Astrocyte (in vitro differentiated cells and primary cell): ENCODE measurements around the gene ICOSLG. TPM values are rescaled to one million over a fixed set of nuclear protein-coding genes. Genes with fewer than 3 reads are reported as not detected.
"Not testable (repeated sequence)": the region's sequence is repeated elsewhere in the genome, so short reads cannot be mapped to it uniquely, and the experiment has no call there.

ENCODE experiments used
- DNase-seq: peaks from one replicate; pipeline ENCODE4 v3.0.0-alpha.2; 2010; ENCODE audit warnings: low read depth
- FAIRE-seq: peaks from 2 replicates; lab custom pipeline; 2011; peaks lifted over from hg19 to GRCh38; lab: Jason Lieb, UNC
- H2AFZ ChIP-seq: 2 replicates; pipeline ENCODE4 v1.6.0; 2012; ENCODE audit warnings: low read depth, low read length, inconsistent platforms
- H3K27ac ChIP-seq: 2 replicates; pipeline ENCODE4 v1.5.1; 2011; ENCODE audit warnings: low read depth, low read length, inconsistent platforms
- H3K27me3 ChIP-seq: 2 replicates; pipeline ENCODE4 v1.6.0; 2011; ENCODE audit warnings: low read length, inconsistent platforms; ENCODE audit not compliant: insufficient read depth
- H3K36me3 ChIP-seq: 2 replicates; pipeline ENCODE4 v1.5.1; 2011; ENCODE audit warnings: low read length, inconsistent platforms; ENCODE audit not compliant: insufficient read depth
- H3K4me1 ChIP-seq: 2 replicates; pipeline ENCODE4 v1.5.1; 2011; ENCODE audit warnings: low read length, inconsistent platforms; ENCODE audit not compliant: insufficient read depth
- H3K4me2 ChIP-seq: 2 replicates; pipeline ENCODE4 v1.6.0; 2012; ENCODE audit warnings: low read length, inconsistent platforms
- H3K4me3 ChIP-seq: 2 replicates; pipeline ENCODE4 v1.5.1; 2011; ENCODE audit warnings: low read depth, mild to moderate bottlenecking, low read length, inconsistent platforms; ENCODE audit not compliant: insufficient read depth
- H3K79me2 ChIP-seq: 2 replicates; pipeline ENCODE4 v1.6.0; 2012; ENCODE audit warnings: mild to moderate bottlenecking, low read length, inconsistent platforms; ENCODE audit not compliant: insufficient read depth
- H3K9ac ChIP-seq: 2 replicates; pipeline ENCODE4 v1.6.0; 2012; ENCODE audit warnings: mild to moderate bottlenecking, low read length, inconsistent platforms
- H3K9me3 ChIP-seq: 2 replicates; pipeline ENCODE4 v1.5.1; 2012; ENCODE audit warnings: low read depth, mild to moderate bottlenecking, low read length, inconsistent platforms; ENCODE audit not compliant: insufficient read depth
- H4K20me1 ChIP-seq: 2 replicates; pipeline ENCODE4 v1.6.0; 2012; ENCODE audit warnings: low read length, inconsistent platforms; ENCODE audit not compliant: insufficient read depth
- H3K27ac Mint-ChIP-seq: one replicate; pipeline ENCODE4 v1.8.0; 2021; ENCODE audit warnings: mild to moderate bottlenecking, mixed read lengths; ENCODE audit not compliant: unreplicated experiment
- H3K27me3 Mint-ChIP-seq: one replicate; pipeline ENCODE4 v1.8.0; 2021; ENCODE audit warnings: low read depth, mixed read lengths; ENCODE audit not compliant: unreplicated experiment
- H3K36me3 Mint-ChIP-seq: one replicate; pipeline ENCODE4 v1.8.0; 2021; ENCODE audit warnings: low read depth, mixed read lengths; ENCODE audit not compliant: unreplicated experiment
- H3K4me1 Mint-ChIP-seq: one replicate; pipeline ENCODE4 v1.8.0; 2021; ENCODE audit warnings: low read depth, mixed read lengths; ENCODE audit not compliant: unreplicated experiment
- H3K4me3 Mint-ChIP-seq: one replicate; pipeline ENCODE4 v1.8.0; 2021; ENCODE audit warnings: mild to moderate bottlenecking, moderate library complexity, mixed read lengths; ENCODE audit not compliant: unreplicated experiment
- H3K9me3 Mint-ChIP-seq: one replicate; pipeline ENCODE4 v1.8.0; 2021; ENCODE audit warnings: mild to moderate bottlenecking, mixed read lengths; ENCODE audit not compliant: unreplicated experiment
- total RNA-seq: library from RNA; stranded (reverse); gene quantifications from 2 replicates; pipeline ENCODE4 v1.2.1, GENCODE V29; 2021

The ICOSLG gene
- total RNA-seq, 1 donor from 2014 or later, result 4.7 TPM

- H3K4me3 Mint-ChIP-seq, H2AFZ ChIP-seq, H3K79me2 ChIP-seq, H3K27me3 ChIP-seq, H3K36me3 ChIP-seq, FAIRE-seq, H3K4me3 ChIP-seq, H3K9me3 ChIP-seq, H3K9me3 Mint-ChIP-seq, H3K27me3 Mint-ChIP-seq, H3K4me1 Mint-ChIP-seq, H4K20me1 ChIP-seq, H3K9ac ChIP-seq, H3K4me1 ChIP-seq, H3K27ac Mint-ChIP-seq, H3K27ac ChIP-seq, H3K4me2 ChIP-seq, DNase-seq, H3K36me3 Mint-ChIP-seq: not testable (repeated sequence)
Measured at GRCh38 chr21:44175189-44175588, 65.6 kb downstream of the ICOSLG start.

Other genes starting within 250 kb of the ICOSLG start
- 42.3 and 45.7 TPM in 2 replicates for gene TRAPPC10, start 228.6 kb downstream of the ICOSLG start, total RNA-seq
- gene PWP2, start 133.5 kb downstream of the ICOSLG start, total RNA-seq, result 14.8 and 17.1 TPM in 2 replicates
- gene GATD3, start 107.3 kb downstream of the ICOSLG start, total RNA-seq, result 29.3 and 29.7 TPM in 2 replicates
- gene DNMT3L, start 21.0 kb upstream of the ICOSLG start, total RNA-seq, result not detected in 2 replicates
- gene AIRE, start 44.9 kb upstream of the ICOSLG start, total RNA-seq, result 0.07 TPM in 1 of 2 replicates, not detected in the other
- 109 and 130 TPM in 2 replicates for gene PFKL, start 59.1 kb upstream of the ICOSLG start, total RNA-seq
- gene CFAP410, start 98.4 kb upstream of the ICOSLG start, total RNA-seq, result 10.1 and 10.4 TPM in 2 replicates
- 0.48 and 0.79 TPM in 2 replicates for gene TRPM2, start 112.7 kb upstream of the ICOSLG start, total RNA-seq
- gene LRRC3, start 214.6 kb upstream of the ICOSLG start, total RNA-seq, result 5.2 and 5.6 TPM in 2 replicates